Endothelial cell of umbilical vein (primary cell): ENCODE results near the gene GNG10. TPM values are rescaled to one million over a fixed set of nuclear protein-coding genes. Genes with fewer than 3 reads are reported as not detected.

Experiments used
- BruUV-seq: library from RNA; stranded (reverse); fragments of 400-500 nt; replicated peaks from 2 replicates; lab custom pipeline; 2021; lab: Mats Ljungman, UMichigan
- CTCF ChIA-PET: fragments of 300-600, 350-600 bp; sonication (Branson Sonifier 250); formaldehyde crosslinking; loops from one replicate; lab custom pipeline; 2021; ENCODE audit warnings: antibody characterized with exemption, inconsistent platforms; lab: Charles Lee
- POLR2A ChIA-PET: fragments of 300-600, 350-600 bp; sonication (Branson Sonifier 250); formaldehyde crosslinking; loops from one replicate; lab custom pipeline; 2021; ENCODE audit warnings: antibody characterized with exemption, inconsistent platforms; lab: Charles Lee
- DNase-seq: peaks from one replicate; pipeline ENCODE4 v3.0.0-alpha.2; 2011; ENCODE audit warnings: low read depth, low spot score
- FAIRE-seq: peaks from 2 replicates; lab custom pipeline; 2011; peaks lifted over from hg19 to GRCh38; lab: Jason Lieb, UNC
- H2AFZ ChIP-seq: 2 replicates; pipeline ENCODE4 v1.6.0; 2012; ENCODE audit warnings: low read depth, low read length, control low read depth, inconsistent platforms
- H3K27ac ChIP-seq: 2 replicates; pipeline ENCODE4 v1.5.1; 2011; ENCODE audit warnings: low read depth, mild to moderate bottlenecking, control low read depth, low read length, moderate library complexity; ENCODE audit not compliant: insufficient read depth
- H3K27me3 ChIP-seq, 2 experiments: 2 replicates each; pipeline versions ENCODE4 v1.6.0 to v1.6.1; 2011; ENCODE audit warnings: low read length in 2 of 2, mixed read lengths in 1 of 2; ENCODE audit not compliant: control insufficient read depth in 2 of 2, insufficient read depth in 2 of 2
- H3K36me3 ChIP-seq, 2 experiments: 2 replicates in 1 of 2; 3 replicates in 1 of 2; pipeline ENCODE4 v1.5.1; 2011; ENCODE audit warnings: low read length in 2 of 2, mild to moderate bottlenecking in 1 of 2, moderate library complexity in 1 of 2; ENCODE audit not compliant: control insufficient read depth in 2 of 2, insufficient read depth in 2 of 2; ENCODE audit errors: extremely low read depth in 1 of 2
- H3K4me1 ChIP-seq: 3 replicates; pipeline ENCODE4 v1.5.1; 2011; ENCODE audit warnings: mild to moderate bottlenecking, low read length; ENCODE audit not compliant: control insufficient read depth, insufficient read depth; ENCODE audit errors: extremely low read depth
- H3K4me2 ChIP-seq: 2 replicates; pipeline ENCODE4 v1.6.1; 2011; ENCODE audit warnings: low read length, control low read depth, mixed read lengths; ENCODE audit not compliant: insufficient read depth
- H3K4me3 ChIP-seq, 3 experiments: fragments of 200-600 bp in 1 of 3; sonication (generic), shearing (Covaris generic) in 1 of 3; replicated peaks in 1 of 3; 2 replicates each; pipeline ENCODE4 v1.5.1; 2011 to 2016; ENCODE audit warnings: control low read depth in 3 of 3, low read length in 3 of 3, mild to moderate bottlenecking in 2 of 3, inconsistent platforms in 1 of 3, low read depth in 1 of 3, moderate library complexity in 1 of 3; ENCODE audit not compliant: insufficient read depth in 1 of 3
- H3K79me2 ChIP-seq: 2 replicates; pipeline ENCODE4 v1.6.0; 2012; ENCODE audit warnings: low read length, inconsistent platforms; ENCODE audit not compliant: control insufficient read depth, insufficient read depth
- H3K9ac ChIP-seq: replicated peaks from 2 replicates; pipeline ENCODE3; 2011; ENCODE audit warnings: low read length, control low read depth; ENCODE audit not compliant: insufficient read depth; ENCODE audit errors: extremely low read depth
- H3K9me1 ChIP-seq: replicated peaks from 3 replicates; pipeline ENCODE4 v1.6.0; 2011; ENCODE audit warnings: mild to moderate bottlenecking, low read length; ENCODE audit not compliant: control insufficient read depth, insufficient read depth; ENCODE audit errors: extremely low read depth
- H3K9me3 ChIP-seq: replicated peaks from 2 replicates; pipeline ENCODE4 v1.5.1; 2012; ENCODE audit warnings: low read length, inconsistent platforms; ENCODE audit not compliant: control insufficient read depth, insufficient read depth
- H4K20me1 ChIP-seq: replicated peaks from 2 replicates; pipeline ENCODE3; 2011; ENCODE audit warnings: mild to moderate bottlenecking, low read length; ENCODE audit not compliant: control insufficient read depth, insufficient read depth; ENCODE audit errors: extremely low read depth
- GATA2 ChIP-seq: IDR thresholded peaks from 2 replicates; pipeline ENCODE4 v1.7.0; 2011; ENCODE audit warnings: low read depth, mild to moderate bottlenecking, moderate library complexity, mixed read lengths, low read length; ENCODE audit not compliant: insufficient read length, insufficient read depth
- MYC ChIP-seq: IDR thresholded peaks from one replicate; pipeline ENCODE4 v1.6.1; 2011; ENCODE audit warnings: mild to moderate bottlenecking, low read depth, low read length
- POLR2AphosphoS5 ChIP-seq: IDR thresholded peaks from 2 replicates; pipeline ENCODE4 v1.6.1; 2012; ENCODE audit warnings: low read depth, mild to moderate bottlenecking, control low read depth, low read length, moderate library complexity; ENCODE audit not compliant: insufficient read depth
- dilution Hi-C: fragments of 300-500 bp; cut with MboI; formaldehyde crosslinking; loops from one replicate; pipeline ENCODE4 v1.15.0; 2019; ENCODE audit warnings: low sequenced_read_pairs; ENCODE audit not compliant: extremely low pct_ligation_motif_present
- intact Hi-C: fragments of 100-400 bp; cut with micrococcal nuclease; formaldehyde crosslinking; loops from one replicate; pipeline ENCODE4 v1.10.0; 2022
- polyA plus RNA-seq, 4 experiments: library from polyadenylated mRNA; depleted of rRNA in 3 of 4; stranded (reverse) in 3 of 4; unstranded in 1 of 4; fragments of >200 nt; gene quantifications; 2 replicates each; pipeline versions ENCODE4 v1.2.1 to v1.2.3, GENCODE V29; 2011 to 2012; ENCODE audit warnings: missing spikeins in 1 of 4
- total RNA-seq: library from RNA; stranded (reverse); gene quantifications from 2 replicates; pipeline ENCODE4 v1.2.3, GENCODE V29; 2021

Gene GNG10
- total and polyA plus RNA-seq, 2 donors (not counting 3 experiments of a cell fraction or from before 2014, with no cell fraction given): 31.9 to 33.0 TPM

DNA sequence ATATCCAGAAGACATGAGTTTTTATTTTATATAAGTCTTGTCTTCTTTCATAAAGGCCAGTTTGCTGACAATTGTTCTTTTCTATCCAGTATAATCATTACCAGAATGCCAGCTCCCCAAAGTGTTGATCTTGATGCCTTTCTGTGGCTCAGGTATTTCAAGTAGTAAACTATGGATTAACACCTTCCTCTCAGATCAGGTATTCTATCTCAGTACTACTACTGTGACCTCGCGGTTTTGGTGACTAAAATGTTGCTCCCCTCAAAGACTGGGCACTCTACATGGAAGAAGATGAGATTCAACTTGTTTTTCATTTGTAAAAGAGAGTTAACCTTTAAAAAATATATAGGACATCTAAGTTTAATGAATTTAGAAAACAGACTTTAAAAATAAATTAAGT, 58.1 kb downstream of the GNG10 start:
- CTCF ChIA-PET: interaction anchor here (1.4 kb wide), 1 partner anchor 19 kb away, joined by 4 read pairs; no protein-coding TSS in a partner anchor
- BruUV-seq: no TSS peak
- H3K9ac ChIP-seq: no peak overlapping the region
- no peak overlapping the region for H3K4me2 ChIP-seq
- no peaks in the 10 kb centered on the region for H3K9me3 ChIP-seq
- DNase-seq: no peak
- intact Hi-C loops (no loop called here), dilution Hi-C loops (no loop called here)
- H4K20me1 ChIP-seq: no peaks in the 10 kb centered on the region
- no peak for FAIRE-seq
- no peak overlapping the region for H3K27ac ChIP-seq
- no peak overlapping the region for H2AFZ ChIP-seq
- no peaks in the 10 kb centered on the region for H3K4me1 ChIP-seq
- no peak for TF ChIP-seq POLR2AphosphoS5
- no peak for TF ChIP-seq MYC
- no peak for TF ChIP-seq GATA2
- POLR2A ChIA-PET: no interaction called here
- no peaks in the 10 kb centered on the region for H3K79me2 ChIP-seq
- H3K4me3 ChIP-seq: no peak overlapping the region
- no peaks in the 10 kb centered on the region for H3K9me1 ChIP-seq
- no peaks in the 10 kb centered on the region for H3K36me3 ChIP-seq
- H3K27me3 ChIP-seq: no peaks in the 10 kb centered on the region

Other genes starting within 250 kb of the GNG10 start
- 72.3 and 89.3 TPM in 2 replicates for gene ECPAS, start 177.2 kb upstream of the GNG10 start, total RNA-seq
- gene ECPAS, start 177.2 kb upstream of the GNG10 start, polyA plus RNA-seq: 12.0 and 17.9 TPM in 2 replicates
- 1.8 and 2.0 TPM in 2 replicates for gene ZNF483, start 136.4 kb upstream of the GNG10 start, total RNA-seq
- gene ZNF483, start 136.4 kb upstream of the GNG10 start, polyA plus RNA-seq: 0.14 and 0.23 TPM in 2 replicates
- gene PTGR1, start 62.0 kb upstream of the GNG10 start, total RNA-seq: 79.1 and 101 TPM in 2 replicates
- gene PTGR1, start 62.0 kb upstream of the GNG10 start, polyA plus RNA-seq: 46.0 and 70.3 TPM in 2 replicates
- 5.2 and 5.5 TPM in 2 replicates for gene DNAJC25, start 30.3 kb upstream of the GNG10 start, total RNA-seq
- gene DNAJC25, start 30.3 kb upstream of the GNG10 start, polyA plus RNA-seq: 1.7 and 2.1 TPM in 2 replicates
- not detected in 2 replicates for gene SHOC1, start 133.3 kb downstream of the GNG10 start, total RNA-seq
- gene SHOC1, start 133.3 kb downstream of the GNG10 start, polyA plus RNA-seq: not detected in 2 replicates
- 29.9 and 38.5 TPM in 2 replicates for gene UGCG, start 235.2 kb downstream of the GNG10 start, total RNA-seq
- 26.1 and 28.5 TPM in 2 replicates for gene UGCG, start 235.2 kb downstream of the GNG10 start, polyA plus RNA-seq